Thymus (tissue), 11 donors: Measurements from ENCODE around the gene HS6ST3. TPM values are rescaled to one million over a fixed set of nuclear protein-coding genes. Genes with fewer than 3 reads are reported as not detected.

Source experiments
- DNase-seq, 9 donors: peaks; one replicate each; pipeline ENCODE4 v3.0.0-alpha.2; 2013; ENCODE audit warnings: low spot score in 9 of 9, low read depth in 6 of 9, missing footprints in 1 of 9
- H3K27ac ChIP-seq, 2 donors: one replicate each; pipeline ENCODE4 v1.5.1; 2013; ENCODE audit warnings: control low read depth in 1 of 2, low read depth in 1 of 2, low read length in 1 of 2, mild to moderate bottlenecking in 1 of 2, moderate library complexity in 1 of 2
- H3K27me3 ChIP-seq, 2 donors: one replicate each; pipeline ENCODE4 v1.5.1; 2013; ENCODE audit warnings: low read length in 1 of 2; ENCODE audit not compliant: control insufficient read depth in 2 of 2, insufficient read depth in 1 of 2
- H3K36me3 ChIP-seq, 2 donors: one replicate each; pipeline ENCODE4 v1.5.1; 2013; ENCODE audit warnings: low read length in 1 of 2, mild to moderate bottlenecking in 1 of 2, moderate library complexity in 1 of 2; ENCODE audit not compliant: control insufficient read depth in 2 of 2, insufficient read depth in 2 of 2
- H3K4me1 ChIP-seq, 2 donors: one replicate each; pipeline ENCODE4 v1.5.1; 2013; ENCODE audit warnings: low read length in 2 of 2; ENCODE audit not compliant: control insufficient read depth in 2 of 2, insufficient read depth in 2 of 2
- H3K4me3 ChIP-seq, 2 donors: one replicate each; pipeline ENCODE4 v1.5.1; 2013; ENCODE audit warnings: low read length in 2 of 2, control low read depth in 1 of 2, mild to moderate bottlenecking in 1 of 2
- H3K9me3 ChIP-seq, 2 donors: one replicate each; pipeline ENCODE4 v1.5.1; 2013; ENCODE audit warnings: low read length in 1 of 2, mild to moderate bottlenecking in 1 of 2; ENCODE audit not compliant: control insufficient read depth in 2 of 2, insufficient read depth in 1 of 2
- WGBS: extraction: QIAGEN DNeasy Blood & Tissue Kit; methylation state at CpG from one replicate; pipeline ENCODE4 v1.1.7; 2013; 5-methylcytosine and 5-hydroxymethylcytosine counted together
- polyA plus RNA-seq: library from polyadenylated mRNA; stranded (reverse); fragments of 200-250 nt; gene quantifications from one replicate; pipeline ENCODE4 v1.2.3, GENCODE V29; 2013
- total RNA-seq: library from RNA; stranded (reverse); fragments of 120-200 nt; gene quantifications from one replicate; pipeline ENCODE4 v1.2.4, GENCODE V29; 2013
- donor health status: healthy.

Gene HS6ST3
- total and polyA plus RNA-seq, 2 donors = 0.05 to 0.07 TPM

DNA sequence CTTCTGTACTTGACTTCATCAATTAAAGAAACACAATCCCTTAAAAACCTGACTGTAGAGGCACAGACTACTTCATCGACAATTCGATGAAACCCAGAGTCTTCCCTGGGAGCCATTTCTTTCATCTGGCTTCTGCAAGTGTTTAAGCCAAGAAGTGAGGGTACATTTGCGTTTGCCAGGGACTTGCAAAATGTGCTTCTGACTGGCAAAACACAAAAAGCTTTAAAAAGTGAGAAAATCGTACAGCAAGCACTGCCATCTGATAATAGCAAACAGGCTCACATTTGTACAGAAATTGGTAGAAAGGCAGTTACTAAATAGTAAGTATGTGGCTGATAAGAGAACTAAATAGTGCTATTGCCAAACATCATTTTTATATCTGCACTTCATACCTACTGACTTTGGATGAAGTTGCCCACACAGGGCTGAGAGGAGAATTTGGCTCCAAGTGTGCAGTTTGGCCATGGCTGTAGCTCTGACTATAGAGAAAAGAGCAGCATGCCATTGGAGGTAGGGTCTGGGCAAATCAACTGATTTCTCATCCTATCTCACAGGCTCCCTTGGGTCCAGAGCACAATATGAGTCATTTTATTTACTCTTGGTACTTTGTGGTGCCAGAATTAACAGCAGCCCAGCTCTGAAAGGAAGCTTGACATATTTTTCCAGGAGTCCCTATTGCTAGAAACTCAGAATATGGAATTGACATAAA lies 546.2 kb downstream of the HS6ST3 start:
- H3K4me1 ChIP-seq = no peaks in the 10 kb centered on the region
- H3K4me3 ChIP-seq = no peak overlapping the region
- H3K9me3 ChIP-seq = peaks cover 0 to 2% of the 10 kb centered on the region in 2 donors
- no peaks in the 10 kb centered on the region for H3K27me3 ChIP-seq
- no peak overlapping the region for H3K27ac ChIP-seq
- H3K36me3 ChIP-seq = no peaks in the 10 kb centered on the region
- WGBS = 89% methylated on average over 4 of the region's 4 CpGs
- DNase-seq = no peak

DNA sequence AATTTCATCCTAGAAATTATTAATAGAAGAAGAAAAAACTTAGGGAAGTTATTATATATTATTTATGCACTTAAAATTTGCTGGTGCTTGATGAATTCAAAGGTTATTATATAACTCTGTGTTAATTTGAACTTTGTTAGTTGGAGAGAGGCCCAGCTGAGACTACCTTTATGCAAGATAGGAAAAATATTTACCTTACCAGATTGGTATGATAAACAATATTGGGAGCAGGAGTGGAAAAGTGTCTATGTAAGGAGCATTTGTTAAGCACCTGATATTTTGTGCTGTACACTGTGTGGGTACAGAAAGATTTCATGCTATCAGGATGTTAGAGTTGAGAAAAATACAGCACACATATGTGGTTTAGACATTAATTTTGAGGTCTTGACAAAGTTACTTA lies 547.1 kb downstream of the HS6ST3 start:
- H3K4me3 ChIP-seq = no peak overlapping the region
- no peaks in the 10 kb centered on the region for H3K36me3 ChIP-seq
- H3K4me1 ChIP-seq = no peaks in the 10 kb centered on the region
- no peak overlapping the region for H3K27ac ChIP-seq
- no peak for DNase-seq
- no peaks in the 10 kb centered on the region for H3K27me3 ChIP-seq
- H3K9me3 ChIP-seq = peaks cover 0 to 2% of the 10 kb centered on the region in 2 donors

DNA sequence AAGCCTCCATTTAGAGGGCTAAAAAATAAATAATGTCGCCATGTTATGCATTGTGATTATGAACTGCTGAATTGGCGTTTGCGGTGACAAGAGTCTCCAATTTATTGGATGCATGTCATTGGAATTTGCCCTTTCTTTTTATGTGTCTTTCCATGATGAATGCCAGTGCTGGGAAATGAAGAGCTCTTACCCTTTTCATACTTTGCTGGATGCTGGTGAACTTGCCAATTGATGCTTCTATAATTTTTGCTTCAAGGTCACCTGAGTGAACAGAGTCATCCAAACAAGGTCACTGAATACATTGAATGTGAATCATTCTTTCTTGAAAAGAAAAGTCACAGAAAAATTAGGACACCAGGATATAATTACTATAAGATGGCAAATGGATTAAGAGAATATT lies 556.2 kb downstream of the HS6ST3 start:
- Histone ChIP-seq H3K9me3 (peaks cover 1 to 2% of the 10 kb centered on the region in 2 donors), H3K4me3 (no peak overlapping the region), H3K27ac (no peak overlapping the region), H3K4me1 (no peaks in the 10 kb centered on the region), H3K27me3 (no peaks in the 10 kb centered on the region), H3K36me3 (no peaks in the 10 kb centered on the region)
- no peak for DNase-seq
- WGBS = 96% methylated on average over 3 of the region's 3 CpGs

DNA sequence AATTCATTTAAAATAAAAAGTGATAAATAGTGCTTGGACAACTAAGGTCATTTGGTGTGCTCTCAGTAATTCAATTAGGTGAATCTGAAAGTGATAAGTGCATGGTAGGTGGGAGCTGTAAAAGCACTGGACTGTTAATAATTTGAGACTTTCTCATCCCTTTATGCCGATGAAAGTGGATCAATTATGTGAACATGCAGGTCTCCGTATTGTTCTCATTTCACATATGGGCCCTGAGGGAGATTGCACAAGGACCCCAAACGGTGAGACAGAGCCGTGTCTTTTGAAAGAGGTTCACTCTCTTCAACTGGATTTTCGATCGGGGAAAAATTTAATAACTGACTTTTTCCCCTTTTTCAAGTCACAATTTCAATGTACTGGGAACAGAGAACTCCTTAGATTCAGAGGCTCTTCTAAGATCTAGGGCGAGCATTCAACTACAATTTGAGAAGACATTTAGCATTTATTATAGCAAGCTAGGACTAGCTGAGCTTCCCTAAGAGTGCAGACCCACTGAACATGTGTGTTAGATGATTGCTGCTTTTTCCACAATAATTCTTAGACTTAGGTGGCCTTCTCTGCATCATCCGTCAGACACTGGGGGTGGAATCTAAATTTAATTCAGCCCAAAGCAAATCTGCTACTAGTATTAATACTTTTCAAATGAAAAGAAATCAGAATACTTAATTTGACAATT lies 556.8 kb downstream of the HS6ST3 start:
- Histone ChIP-seq H3K9me3 (peaks cover 1 to 2% of the 10 kb centered on the region in 2 donors), H3K36me3 (no peaks in the 10 kb centered on the region), H3K4me3 (no peak overlapping the region), H3K27ac (no peak overlapping the region), H3K27me3 (no peaks in the 10 kb centered on the region), H3K4me1 (no peaks in the 10 kb centered on the region)
- WGBS = 94% methylated on average over 8 of the region's 8 CpGs
- DNase-seq = no peak

DNA sequence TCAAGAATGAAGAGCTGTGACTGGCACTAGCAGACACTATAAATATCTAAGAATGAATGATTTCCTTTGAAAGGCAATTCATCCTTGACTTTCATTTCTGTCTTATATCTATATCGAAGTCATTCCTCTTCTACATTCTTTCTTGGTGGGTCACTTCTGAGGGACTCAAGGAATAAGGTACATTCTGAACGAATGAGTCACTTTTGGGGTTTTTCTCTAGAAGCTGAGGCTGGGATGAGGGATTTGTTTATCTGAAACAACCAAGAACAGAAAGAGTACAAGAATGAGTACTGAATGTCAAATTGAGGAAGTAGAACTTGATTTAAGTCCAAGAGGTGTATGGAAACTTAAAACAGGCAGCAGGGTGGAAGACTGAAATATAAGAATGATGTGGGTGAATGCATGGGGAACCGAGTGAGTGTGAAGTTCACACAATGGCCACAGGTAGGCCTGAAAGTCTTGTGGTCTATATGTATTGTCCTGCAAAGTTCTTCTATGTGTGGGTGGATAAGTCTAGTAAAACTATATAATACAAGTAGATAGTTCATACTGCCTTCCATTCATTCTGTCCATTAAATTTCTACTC lies 560.5 kb downstream of the HS6ST3 start:
- H3K4me3 ChIP-seq = no peak overlapping the region
- WGBS = 57% methylated on average over 3 of the region's 3 CpGs
- no peaks in the 10 kb centered on the region for H3K36me3 ChIP-seq
- DNase-seq = no peak
- no peak overlapping the region for H3K27ac ChIP-seq
- peaks cover 0 to 2% of the 10 kb centered on the region in 2 donors for H3K9me3 ChIP-seq
- H3K27me3 ChIP-seq = no peaks in the 10 kb centered on the region
- no peaks in the 10 kb centered on the region for H3K4me1 ChIP-seq

DNA sequence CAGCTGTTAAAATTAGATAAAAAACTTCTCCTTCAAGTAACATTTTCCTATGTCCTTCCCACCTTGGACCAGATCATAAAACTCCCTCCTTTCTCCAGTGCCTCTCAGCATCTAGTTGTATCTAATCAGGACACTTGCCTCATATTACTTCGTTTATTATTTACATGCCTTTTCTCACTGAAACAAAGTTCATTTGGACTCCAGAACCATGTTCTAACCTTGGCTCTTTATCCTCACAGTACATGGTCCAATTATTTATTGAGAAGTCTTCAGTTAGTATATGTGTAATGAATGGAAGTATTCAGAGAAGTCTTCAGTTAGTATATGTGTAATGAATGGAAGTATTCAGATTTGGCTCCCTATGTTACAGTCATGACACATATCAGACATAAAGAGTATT lies 561.7 kb downstream of the HS6ST3 start:
- DNase-seq = no peak
- Histone ChIP-seq H3K9me3 (peaks cover 0 to under 1% of the 10 kb centered on the region in 2 donors), H3K27me3 (no peaks in the 10 kb centered on the region), H3K36me3 (no peaks in the 10 kb centered on the region), H3K4me1 (no peaks in the 10 kb centered on the region), H3K27ac (no peak overlapping the region), H3K4me3 (no peak overlapping the region)
- WGBS = 45% methylated on average over 1 of the region's 1 CpG

DNA sequence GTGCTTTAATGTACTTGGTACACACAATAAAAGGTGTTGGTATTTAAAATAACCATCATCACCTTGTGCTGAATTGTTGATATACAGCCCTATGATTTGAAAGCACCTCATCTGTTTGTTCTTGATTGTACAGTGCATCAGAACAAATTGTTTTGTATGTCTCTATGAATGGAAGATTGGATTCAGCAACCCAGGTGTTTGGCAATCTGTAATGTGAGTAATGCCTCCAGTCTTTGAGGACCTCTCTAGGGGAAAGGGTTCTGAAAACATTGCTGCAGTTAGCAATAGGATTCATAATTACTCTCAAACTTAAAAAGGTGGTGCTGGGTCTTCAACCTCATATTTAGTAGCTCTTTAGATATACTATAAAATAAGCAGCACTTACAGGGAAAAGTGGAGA lies 562.6 kb downstream of the HS6ST3 start:
- no peak for DNase-seq
- no peaks in the 10 kb centered on the region for H3K4me1 ChIP-seq
- no peak overlapping the region for H3K27ac ChIP-seq
- no peaks in the 10 kb centered on the region for H3K9me3 ChIP-seq
- no peaks in the 10 kb centered on the region for H3K36me3 ChIP-seq
- no peaks in the 10 kb centered on the region for H3K27me3 ChIP-seq
- H3K4me3 ChIP-seq = no peak overlapping the region

DNA sequence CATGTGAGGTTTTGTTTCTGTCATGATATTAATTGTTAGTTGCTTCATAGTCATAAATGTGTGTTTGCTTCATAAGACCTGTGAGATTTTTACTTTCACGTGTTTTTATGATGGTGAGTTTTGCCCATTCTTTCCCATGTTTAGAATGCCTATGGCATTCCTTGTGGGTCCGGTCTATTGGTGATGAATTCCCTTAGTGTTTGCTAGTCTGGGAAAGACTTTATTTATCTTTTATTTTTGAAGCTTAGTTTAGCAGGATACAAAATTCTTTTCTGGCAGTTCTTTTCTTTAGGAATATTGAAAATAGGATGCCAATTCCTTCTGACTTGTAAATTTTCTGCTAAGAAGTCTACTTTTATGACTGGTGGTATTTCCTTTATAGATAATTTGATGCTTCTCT lies 571.7 kb downstream of the HS6ST3 start:
- H3K36me3 ChIP-seq = no peaks in the 10 kb centered on the region
- DNase-seq = no peak
- no peaks in the 10 kb centered on the region for H3K4me1 ChIP-seq
- no peak overlapping the region for H3K27ac ChIP-seq
- 96% methylated on average over 2 of the region's 2 CpGs for WGBS
- no peak overlapping the region for H3K4me3 ChIP-seq
- no peaks in the 10 kb centered on the region for H3K27me3 ChIP-seq
- H3K9me3 ChIP-seq = peaks cover 2 to 8% of the 10 kb centered on the region in 2 donors

DNA sequence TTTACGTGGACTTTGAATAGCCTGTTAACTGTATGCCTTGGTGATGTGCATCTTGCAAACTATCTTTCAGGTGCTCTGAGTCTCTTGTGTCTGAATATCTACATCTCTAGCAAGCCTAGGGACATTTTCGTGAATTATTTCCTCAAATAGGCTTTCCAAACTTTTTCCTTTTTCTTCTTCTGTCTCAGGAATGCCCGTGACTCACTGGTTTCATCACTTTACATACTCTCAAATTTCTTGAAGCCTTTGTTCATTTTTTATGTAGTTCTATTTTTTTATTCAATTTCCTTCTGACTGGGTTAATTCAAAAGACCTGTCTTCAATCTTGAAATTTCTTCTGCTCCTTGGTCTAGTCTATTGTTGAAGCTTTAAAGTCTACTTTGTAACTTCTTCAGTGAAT lies 572.1 kb downstream of the HS6ST3 start:
- no peak overlapping the region for H3K4me3 ChIP-seq
- WGBS = 85% methylated on average over 3 of the region's 3 CpGs
- no peak for DNase-seq
- H3K27me3 ChIP-seq = no peaks in the 10 kb centered on the region
- no peak overlapping the region for H3K27ac ChIP-seq
- H3K4me1 ChIP-seq = no peaks in the 10 kb centered on the region
- peaks cover 2 to 8% of the 10 kb centered on the region in 2 donors for H3K9me3 ChIP-seq
- no peaks in the 10 kb centered on the region for H3K36me3 ChIP-seq
